PFSK-1 (cell line): Measurements from ENCODE around the gene AMPD3.

Source experiments
- FOXP2 ChIP-seq: optimal IDR thresholded peaks from 2 replicates; pipeline ENCODE3; 2011; ENCODE audit warnings: borderline replicate concordance, control low read depth, inconsistent platforms; ENCODE audit not compliant: insufficient read depth; ENCODE audit errors: extremely low read length, extremely low read depth
- TF ChIP-seq, protein P1 (sequence below), 2 experiments: IDR thresholded peaks; 2 replicates each; pipeline versions ENCODE4 v1.6.1 to v1.8.0; 2011 to 2012; ENCODE audit warnings: low read depth in 2 of 2, low read length in 2 of 2, control low read depth in 1 of 2, inconsistent platforms in 1 of 2, mild to moderate bottlenecking in 1 of 2, moderate library complexity in 1 of 2; ENCODE audit not compliant: insufficient read depth in 1 of 2

DNA sequence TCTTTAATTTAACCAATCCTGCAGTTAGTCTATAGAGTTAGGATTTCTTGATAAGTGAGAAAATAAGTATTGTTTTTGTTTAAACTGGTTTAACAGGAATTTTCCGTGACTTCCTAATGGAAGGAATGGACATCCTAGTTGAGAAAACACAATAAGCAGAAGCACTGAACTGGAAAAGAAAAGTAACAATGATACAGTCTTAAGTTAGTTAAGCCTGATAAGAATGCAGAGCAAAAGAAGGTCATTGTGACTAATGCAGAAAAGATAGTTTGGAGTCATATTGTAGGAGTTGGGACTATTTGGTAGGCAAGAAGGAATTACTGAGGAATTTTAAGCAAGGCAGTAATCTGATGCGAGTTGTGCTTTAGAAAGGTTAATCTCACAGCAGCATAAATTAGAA is 74.2 kb downstream of the AMPD3 start:
- TF ChIP-seq, protein P1, sequence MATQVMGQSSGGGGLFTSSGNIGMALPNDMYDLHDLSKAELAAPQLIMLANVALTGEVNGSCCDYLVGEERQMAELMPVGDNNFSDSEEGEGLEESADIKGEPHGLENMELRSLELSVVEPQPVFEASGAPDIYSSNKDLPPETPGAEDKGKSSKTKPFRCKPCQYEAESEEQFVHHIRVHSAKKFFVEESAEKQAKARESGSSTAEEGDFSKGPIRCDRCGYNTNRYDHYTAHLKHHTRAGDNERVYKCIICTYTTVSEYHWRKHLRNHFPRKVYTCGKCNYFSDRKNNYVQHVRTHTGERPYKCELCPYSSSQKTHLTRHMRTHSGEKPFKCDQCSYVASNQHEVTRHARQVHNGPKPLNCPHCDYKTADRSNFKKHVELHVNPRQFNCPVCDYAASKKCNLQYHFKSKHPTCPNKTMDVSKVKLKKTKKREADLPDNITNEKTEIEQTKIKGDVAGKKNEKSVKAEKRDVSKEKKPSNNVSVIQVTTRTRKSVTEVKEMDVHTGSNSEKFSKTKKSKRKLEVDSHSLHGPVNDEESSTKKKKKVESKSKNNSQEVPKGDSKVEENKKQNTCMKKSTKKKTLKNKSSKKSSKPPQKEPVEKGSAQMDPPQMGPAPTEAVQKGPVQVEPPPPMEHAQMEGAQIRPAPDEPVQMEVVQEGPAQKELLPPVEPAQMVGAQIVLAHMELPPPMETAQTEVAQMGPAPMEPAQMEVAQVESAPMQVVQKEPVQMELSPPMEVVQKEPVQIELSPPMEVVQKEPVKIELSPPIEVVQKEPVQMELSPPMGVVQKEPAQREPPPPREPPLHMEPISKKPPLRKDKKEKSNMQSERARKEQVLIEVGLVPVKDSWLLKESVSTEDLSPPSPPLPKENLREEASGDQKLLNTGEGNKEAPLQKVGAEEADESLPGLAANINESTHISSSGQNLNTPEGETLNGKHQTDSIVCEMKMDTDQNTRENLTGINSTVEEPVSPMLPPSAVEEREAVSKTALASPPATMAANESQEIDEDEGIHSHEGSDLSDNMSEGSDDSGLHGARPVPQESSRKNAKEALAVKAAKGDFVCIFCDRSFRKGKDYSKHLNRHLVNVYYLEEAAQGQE (IDR thresholded peaks at IDR 0.05; ENCODE audit: insufficient read depth in 1 of 2, low read depth in 2 of 2, low read length in 2 of 2) = no peak
- TF ChIP-seq FOXP2 = no peak
